Right kidney (tissue), 1 donor: ENCODE results near the gene MAPT.
A peak's percentile ranks its signal among the peaks of the same experiment; 100 is the strongest.
"Not testable (repeated sequence)": the region's sequence is repeated elsewhere in the genome, so short reads cannot be mapped to it uniquely, and the experiment has no call there.

Source experiments
- DNase-seq: peaks from one replicate; pipeline ENCODE4 v3.0.0-alpha.2; 2016

MAPT gene

GRCh38 chr17:45861165-45861564 is 33.2 kb upstream of the MAPT start:
- no peak for DNase-seq

GRCh38 chr17:45862127-45862526 is 32.2 kb upstream of the MAPT start:
- not testable (repeated sequence) for DNase-seq

GRCh38 chr17:45863857-45864654 is 30.3 kb upstream of the MAPT start:
- DNase-seq = no peak

GRCh38 chr17:45867171-45867570 is 27.2 kb upstream of the MAPT start:
- DNase-seq = no peak

GRCh38 chr17:45867702-45868101 is 26.7 kb upstream of the MAPT start:
- DNase-seq = no peak

GRCh38 chr17:45868276-45868675 is 26.1 kb upstream of the MAPT start:
- no peak for DNase-seq

GRCh38 chr17:45869676-45870341 is 24.5 kb upstream of the MAPT start:
- no peak for DNase-seq

- no peak for DNase-seq
Measured at GRCh38 chr17:45870342-45870974, 23.9 kb upstream of the MAPT start.

GRCh38 chr17:45871718-45872117 is 22.6 kb upstream of the MAPT start:
- no peak for DNase-seq

GRCh38 chr17:45873728-45874127 is 20.6 kb upstream of the MAPT start:
- no peak for DNase-seq

GRCh38 chr17:45874151-45874550 is 20.2 kb upstream of the MAPT start:
- DNase-seq = no peak

GRCh38 chr17:45876539-45876938 is 17.8 kb upstream of the MAPT start:
- no peak for DNase-seq

GRCh38 chr17:45877467-45877866 is 16.9 kb upstream of the MAPT start:
- no peak for DNase-seq

- DNase-seq = no peak
Measured at GRCh38 chr17:45883063-45883462, 11.3 kb upstream of the MAPT start.

- no peak for DNase-seq
Measured at GRCh38 chr17:45886852-45887251, 7.5 kb upstream of the MAPT start.

- DNase-seq = no peak
Measured at GRCh38 chr17:45888392-45888791, 6.0 kb upstream of the MAPT start.

GRCh38 chr17:45889579-45889978 is 4.8 kb upstream of the MAPT start:
- DNase-seq = no peak

GRCh38 chr17:45893725-45894021 is 681 bp upstream of the MAPT start:
- no peak for DNase-seq

- peak; percentile 77 for DNase-seq
Measured at GRCh38 chr17:45895304-45895968, 1.1 kb downstream of the MAPT start.

- peak; percentile 70 for DNase-seq
Measured at GRCh38 chr17:45895969-45896785, 1.8 kb downstream of the MAPT start.

GRCh38 chr17:45896803-45897693 is 2.7 kb downstream of the MAPT start:
- DNase-seq = peak; percentile 78
